GM12801 (cell line): ENCODE data around the gene KLK3.

Experiments used
- TF ChIP-seq, protein P1 (sequence below): IDR thresholded peaks from one replicate; pipeline ENCODE4 v1.5.1; 2011; ENCODE audit warnings: control low read depth; ENCODE audit not compliant: insufficient read length; ENCODE audit errors: extremely low read depth

KLK3 gene

DNA sequence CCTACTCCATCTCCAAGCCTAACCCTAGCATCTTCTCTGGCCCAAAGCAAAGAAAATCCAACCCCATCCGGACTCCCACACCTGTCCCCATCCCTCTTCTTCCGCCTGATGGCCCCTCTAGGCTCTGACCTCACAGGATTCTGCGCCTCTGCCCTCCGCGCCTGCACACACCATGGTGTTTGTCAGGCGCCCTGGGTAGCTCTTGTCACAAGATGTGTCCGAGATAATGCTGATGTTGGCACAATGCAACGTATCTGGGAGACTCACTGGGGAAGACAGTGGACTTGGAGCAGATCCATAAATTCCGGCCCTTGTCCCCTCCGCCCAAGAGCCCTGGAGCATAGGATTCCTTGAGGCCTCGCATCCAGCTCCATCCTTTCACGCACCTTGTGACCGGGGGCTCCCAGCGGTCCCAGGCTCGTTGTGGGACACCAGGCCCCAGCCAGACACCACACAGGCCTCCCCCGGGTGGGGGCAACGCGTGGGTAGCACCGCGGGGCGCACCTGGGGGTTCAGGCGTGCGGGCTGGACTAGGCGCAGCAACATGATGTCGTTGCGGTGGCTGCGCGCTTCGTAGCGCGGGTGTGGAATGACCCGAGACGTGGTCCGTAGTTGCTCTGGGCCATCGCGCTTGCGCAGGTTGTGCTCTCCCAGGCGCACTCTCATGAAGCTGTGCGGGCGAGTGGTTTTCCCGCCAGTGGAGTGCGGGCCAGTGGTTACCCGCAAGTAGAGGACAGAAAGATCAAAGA, 28.0 kb upstream of the KLK3 start:
- TF ChIP-seq, protein P1, sequence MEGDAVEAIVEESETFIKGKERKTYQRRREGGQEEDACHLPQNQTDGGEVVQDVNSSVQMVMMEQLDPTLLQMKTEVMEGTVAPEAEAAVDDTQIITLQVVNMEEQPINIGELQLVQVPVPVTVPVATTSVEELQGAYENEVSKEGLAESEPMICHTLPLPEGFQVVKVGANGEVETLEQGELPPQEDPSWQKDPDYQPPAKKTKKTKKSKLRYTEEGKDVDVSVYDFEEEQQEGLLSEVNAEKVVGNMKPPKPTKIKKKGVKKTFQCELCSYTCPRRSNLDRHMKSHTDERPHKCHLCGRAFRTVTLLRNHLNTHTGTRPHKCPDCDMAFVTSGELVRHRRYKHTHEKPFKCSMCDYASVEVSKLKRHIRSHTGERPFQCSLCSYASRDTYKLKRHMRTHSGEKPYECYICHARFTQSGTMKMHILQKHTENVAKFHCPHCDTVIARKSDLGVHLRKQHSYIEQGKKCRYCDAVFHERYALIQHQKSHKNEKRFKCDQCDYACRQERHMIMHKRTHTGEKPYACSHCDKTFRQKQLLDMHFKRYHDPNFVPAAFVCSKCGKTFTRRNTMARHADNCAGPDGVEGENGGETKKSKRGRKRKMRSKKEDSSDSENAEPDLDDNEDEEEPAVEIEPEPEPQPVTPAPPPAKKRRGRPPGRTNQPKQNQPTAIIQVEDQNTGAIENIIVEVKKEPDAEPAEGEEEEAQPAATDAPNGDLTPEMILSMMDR, result no peak

DNA sequence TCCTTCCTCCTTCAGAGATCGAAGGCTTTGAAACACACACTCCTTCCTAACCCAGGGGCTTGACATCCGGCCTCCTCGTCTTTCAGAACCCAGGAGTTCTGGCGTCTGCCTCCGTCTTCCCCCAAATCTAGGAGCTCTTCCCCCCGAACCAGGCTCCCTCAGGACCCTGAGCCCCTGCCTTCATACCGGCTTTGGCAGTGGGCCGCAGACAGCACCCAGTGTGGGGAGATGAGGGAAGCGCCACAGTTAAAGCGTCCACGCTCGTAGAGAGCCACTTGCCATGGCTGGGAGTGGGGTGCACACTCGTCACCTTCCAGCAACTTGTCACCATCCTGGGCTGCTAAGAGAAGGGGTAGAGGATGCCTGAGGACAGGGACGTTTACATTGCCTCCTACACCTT, 27.2 kb upstream of the KLK3 start:
- TF ChIP-seq, protein P1, result no peak

DNA sequence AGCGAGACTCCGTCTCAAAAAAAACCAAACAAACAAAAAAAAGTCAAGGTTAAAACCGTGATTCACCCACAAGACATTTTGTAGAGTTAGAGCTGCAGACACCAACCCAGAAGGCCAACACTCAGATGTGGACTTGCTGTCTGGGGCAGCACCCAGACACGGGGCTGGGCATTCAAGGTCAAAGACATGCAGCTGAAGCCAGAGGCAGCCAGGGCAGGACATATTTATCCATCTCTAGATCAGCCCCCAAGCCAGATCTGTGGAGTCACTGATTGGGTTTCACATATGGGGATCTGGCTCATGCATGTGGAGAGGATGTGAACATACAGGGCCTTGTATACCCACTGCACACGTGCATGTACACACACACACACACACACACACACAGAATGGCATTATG, 24.9 kb upstream of the KLK3 start:
- TF ChIP-seq, protein P1, result no peak

DNA sequence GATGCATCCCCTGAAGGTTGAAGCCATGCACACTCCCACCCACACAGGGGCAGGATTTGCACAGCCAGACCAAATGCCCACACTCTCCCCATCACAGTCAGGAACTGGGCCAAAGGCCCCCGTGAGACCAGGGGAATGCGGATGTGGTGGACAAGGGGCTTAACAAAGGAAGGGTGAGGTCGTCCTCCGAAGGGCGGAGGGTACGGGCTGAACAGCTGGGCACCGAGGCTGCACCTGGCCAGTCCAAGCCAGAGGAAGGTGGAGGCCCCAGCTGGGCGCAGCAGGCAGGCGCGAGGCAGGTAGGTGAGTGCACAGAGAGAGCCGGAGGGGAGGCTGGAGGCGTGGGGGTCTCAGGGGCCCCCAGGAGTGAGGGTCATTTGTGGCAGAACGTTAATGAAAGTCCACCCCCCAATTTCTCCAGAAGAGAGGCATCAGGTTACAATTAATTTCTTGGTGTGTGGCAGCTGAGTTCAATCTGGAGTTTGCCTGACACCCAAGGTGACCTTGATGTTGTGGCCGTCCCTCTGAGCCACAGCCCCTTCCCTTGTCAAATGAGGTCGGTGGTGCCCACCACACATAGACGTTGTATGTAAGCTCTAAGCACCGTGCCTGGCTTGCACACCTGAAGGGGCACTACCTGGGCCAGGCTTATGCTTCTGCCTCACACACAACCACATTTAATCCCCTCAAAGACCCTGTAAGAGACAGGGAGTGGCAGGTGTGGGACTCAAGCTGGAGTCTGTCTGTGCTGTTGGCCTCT, 24.3 kb upstream of the KLK3 start:
- TF ChIP-seq, protein P1, result no peak

DNA sequence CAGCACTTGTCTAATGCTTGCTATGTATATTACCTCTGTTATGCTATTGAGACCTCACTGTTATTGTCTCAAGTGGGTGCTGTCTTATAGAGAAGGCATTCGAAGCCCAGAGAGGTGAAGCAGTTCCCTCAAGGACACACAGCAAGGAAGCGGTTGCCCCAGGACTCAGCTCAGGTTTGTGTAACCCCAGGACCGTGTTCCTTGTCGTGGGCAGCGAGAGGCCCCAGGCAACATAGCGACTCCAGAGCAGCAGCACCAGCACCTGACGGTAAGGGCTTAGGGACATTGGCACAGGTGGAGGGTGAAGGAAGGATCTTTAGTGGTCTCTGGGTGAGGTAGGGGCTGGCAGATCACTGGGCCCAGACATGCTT, 23.7 kb upstream of the KLK3 start:
- TF ChIP-seq, protein P1, result no peak

DNA sequence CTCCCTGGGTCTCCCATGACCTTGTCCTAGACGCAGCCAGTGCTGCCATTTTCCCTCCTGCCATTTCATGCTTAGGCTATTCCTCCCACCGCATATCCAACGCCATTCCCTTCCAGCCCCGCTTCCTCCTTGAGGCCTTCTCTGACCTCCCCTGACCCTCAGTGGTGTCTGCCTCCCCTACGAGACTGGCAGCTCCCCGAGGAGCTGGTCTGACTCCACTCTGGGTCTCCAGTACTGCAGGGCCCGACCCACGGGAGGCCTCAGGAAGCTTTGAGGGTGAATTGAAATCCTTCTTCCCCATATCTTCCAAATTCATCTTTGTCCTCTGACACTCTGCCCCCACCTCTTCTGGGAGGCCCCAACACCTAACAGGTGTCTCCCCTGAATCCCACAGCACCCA, 22.0 kb upstream of the KLK3 start:
- TF ChIP-seq, protein P1, result no peak

DNA sequence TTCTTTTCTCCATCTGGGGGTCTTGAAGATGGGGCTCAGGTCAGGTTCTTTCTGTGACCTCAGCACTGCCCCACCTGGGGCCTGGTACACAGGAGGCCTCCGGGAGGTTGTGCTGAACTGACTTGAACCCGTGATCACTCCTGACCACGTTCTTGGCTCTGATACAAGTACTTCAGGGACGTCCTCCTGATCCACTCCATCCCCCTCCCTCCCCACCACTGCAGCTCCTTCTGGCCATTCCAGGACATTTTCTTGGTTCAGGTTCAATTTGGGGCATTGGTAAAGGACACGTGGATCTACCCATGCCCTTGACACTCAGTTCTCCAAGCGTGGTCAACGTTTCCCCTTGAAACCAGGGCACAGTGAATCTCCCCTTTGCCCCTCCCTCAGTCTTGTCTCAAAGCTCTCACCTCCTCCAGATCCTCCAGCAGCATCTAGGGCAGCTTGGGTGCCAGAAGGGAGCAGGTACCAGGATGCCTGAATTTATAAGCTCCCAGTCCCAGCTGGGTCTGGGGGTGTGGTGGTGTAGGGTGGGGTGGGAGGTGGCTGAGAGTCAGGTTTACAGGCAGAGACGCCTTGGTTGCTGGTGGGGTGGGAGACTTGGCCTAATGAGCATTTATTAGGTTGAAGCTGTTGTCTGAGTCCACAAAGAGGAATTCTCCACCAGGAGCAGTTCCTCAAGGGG, 21.5 kb upstream of the KLK3 start, which contains the start of gene KLK15:
Gene KLK15, minus strand, starts transcription at position 458 of the 685 bp plus-strand sequence. CDS start 2,082 bp downstream, outside the sequence.
- TF ChIP-seq, protein P1, result no peak
